Testis (tissue), 2 donors: Measurements from ENCODE around the gene PTPRT.

Experiments used
- CTCF ChIP-seq, 3 experiments: fragments of 450-650 bp in 2 of 3; fragments of 200-600 bp in 1 of 3; sonication (generic) in 1 of 3; IDR thresholded peaks; one replicate each; pipeline ENCODE4 v1.5.1; 2016 to 2019; ENCODE audit warnings: antibody characterized with exemption in 3 of 3, mild to moderate bottlenecking in 2 of 3, moderate library complexity in 1 of 3
- POLR2A ChIP-seq: fragments of 450-650 bp; IDR thresholded peaks from one replicate; pipeline ENCODE4 v1.6.1; 2017; ENCODE audit warnings: antibody characterized with exemption, mild to moderate bottlenecking, moderate library complexity

GRCh38 chr20:42987376-42988114 is 202.2 kb downstream of the PTPRT start:
- no peak for TF ChIP-seq CTCF (IDR thresholded peaks at IDR 0.05)
- TF ChIP-seq POLR2A = no peak
